BE2C (cell line): ENCODE results near the gene MCMBP.
"Not testable (repeated sequence)": the region's sequence is repeated elsewhere in the genome, so short reads cannot be mapped to it uniquely, and the experiment has no call there.

Experiments
- DNase-seq: peaks from one replicate; pipeline ENCODE4 v3.0.0-alpha.2; 2020
- H3K27me3 ChIP-seq: fragments of 250-450 bp; sonication (Bioruptor Pico); 2 replicates; pipeline ENCODE4 v1.5.1; 2020; ENCODE audit warnings: mild to moderate bottlenecking
- H3K36me3 ChIP-seq: fragments of 250-450 bp; sonication (Bioruptor Pico); 2 replicates; pipeline ENCODE4 v1.5.1; 2020; ENCODE audit warnings: mild to moderate bottlenecking
- H3K4me1 ChIP-seq: fragments of 250-450 bp; sonication (Bioruptor Pico); 2 replicates; pipeline ENCODE4 v1.5.1; 2020
- H3K4me3 ChIP-seq: 2 replicates; pipeline ENCODE4 v1.5.1; 2011; ENCODE audit warnings: low read depth, low read length
- H3K9me3 ChIP-seq: fragments of 250-450 bp; sonication (Bioruptor Pico); 2 replicates; pipeline ENCODE4 v1.5.1; 2020
- CTCF ChIP-seq: IDR thresholded peaks from 2 replicates; pipeline ENCODE4 v1.5.1; 2012; ENCODE audit warnings: mild to moderate bottlenecking, low read depth, low read length

The MCMBP gene

GRCh38 chr10:119796039-119796438 lies 76.6 kb downstream of the MCMBP start:
- DNase-seq = no peak
- Histone ChIP-seq H3K36me3 (no peaks in the 10 kb centered on the region), H3K4me1 (no peaks in the 10 kb centered on the region), H3K4me3 (no peak overlapping the region), H3K27me3 (no peaks in the 10 kb centered on the region), H3K9me3 (no peaks in the 10 kb centered on the region)
- TF ChIP-seq CTCF = no peak

DNA sequence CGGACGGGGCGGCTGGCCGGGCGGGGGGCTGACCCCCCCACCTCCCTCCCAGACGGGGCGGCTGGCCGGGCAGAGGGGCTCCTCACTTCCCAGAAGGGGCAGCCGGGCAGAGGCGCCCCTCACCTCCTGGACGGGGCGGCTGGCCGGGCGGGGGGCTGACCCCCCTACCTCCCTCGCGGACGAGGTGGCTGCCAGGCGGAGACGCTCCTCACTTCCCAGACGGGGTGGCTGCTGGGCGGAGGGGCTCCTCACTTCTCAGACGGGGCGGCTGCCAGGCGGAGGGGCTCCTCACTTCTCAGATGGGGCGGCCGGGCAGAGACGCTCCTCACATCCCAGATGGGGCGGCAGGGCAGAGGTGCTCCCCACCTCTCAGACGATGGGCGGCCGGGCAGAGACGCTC lies 77.5 kb downstream of the MCMBP start:
- H3K36me3 ChIP-seq, H3K4me3 ChIP-seq, H3K27me3 ChIP-seq, H3K9me3 ChIP-seq, DNase-seq, H3K4me1 ChIP-seq: not testable (repeated sequence)

DNA sequence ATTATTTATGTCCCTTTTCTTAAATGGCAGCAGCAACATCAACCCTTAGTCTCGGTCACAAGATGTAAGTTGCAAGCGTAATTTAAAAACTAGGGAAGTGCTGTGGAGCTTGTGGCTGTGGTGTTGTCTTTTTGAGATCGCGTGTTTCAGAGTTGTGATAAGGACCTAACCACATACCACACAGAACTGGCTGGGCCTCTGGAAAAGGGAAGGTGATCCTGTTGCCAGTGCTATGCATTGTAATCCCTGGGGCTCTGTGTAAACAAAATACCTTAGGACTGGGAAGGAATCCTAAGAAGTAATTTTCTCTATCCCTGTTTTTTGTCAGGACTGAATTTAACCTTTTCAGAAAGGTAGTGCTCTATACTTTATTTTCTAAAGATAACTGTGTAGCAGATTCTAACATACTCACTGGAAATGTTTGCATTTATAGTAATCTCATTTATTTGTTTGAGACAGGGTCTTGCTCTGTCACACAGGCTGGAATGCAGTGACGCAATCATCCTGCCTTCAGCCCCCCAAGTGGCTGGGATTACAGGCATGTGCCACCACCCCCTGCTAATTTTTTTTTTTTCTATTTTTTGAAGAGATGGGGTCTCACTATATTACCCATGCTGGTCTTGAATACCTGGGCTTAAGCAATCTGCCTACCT lies 86.4 kb downstream of the MCMBP start:
- Histone ChIP-seq H3K27me3 (no peaks in the 10 kb centered on the region), H3K4me3 (no peak overlapping the region), H3K36me3 (no peaks in the 10 kb centered on the region), H3K4me1 (0 out of 2 replicates have a peak, but pooled peaks cover 2% of the 10 kb centered on the region), H3K9me3 (no peaks in the 10 kb centered on the region)
- DNase-seq = no peak
- TF ChIP-seq CTCF = no peak

DNA sequence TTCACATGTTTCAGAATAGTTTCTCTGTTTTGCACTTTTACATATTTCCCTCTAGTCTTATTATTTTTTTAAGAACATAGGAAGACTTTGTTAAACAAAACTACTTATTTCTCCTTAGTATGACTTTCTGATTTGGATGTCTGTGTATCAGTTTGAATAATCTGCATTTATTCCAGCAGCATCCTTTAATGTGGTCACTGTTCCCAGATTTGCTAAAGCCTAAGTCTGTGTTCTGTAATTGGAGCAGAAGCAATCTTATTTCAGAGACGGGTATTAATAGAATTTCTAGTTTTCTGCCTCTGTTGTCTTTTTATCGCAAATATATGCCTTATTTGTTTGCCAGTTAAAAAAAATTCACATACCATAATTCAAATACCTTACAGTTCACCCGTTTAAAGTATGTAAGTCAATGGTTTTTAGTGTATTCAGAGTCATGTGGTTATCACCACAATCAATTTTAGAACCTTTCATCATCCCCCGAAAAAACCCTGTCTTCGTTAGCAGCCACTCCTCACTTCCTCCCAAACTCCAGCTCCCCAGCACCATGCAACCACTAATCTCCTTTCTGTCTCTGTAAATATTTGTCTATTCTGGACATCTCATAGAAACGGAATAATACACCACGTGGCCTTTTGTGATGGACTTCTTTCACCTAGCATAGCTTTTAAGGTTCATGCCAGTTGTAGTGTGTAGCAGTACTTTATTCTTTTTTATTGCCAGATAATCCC lies 88.1 kb downstream of the MCMBP start:
- Histone ChIP-seq H3K36me3 (no peaks in the 10 kb centered on the region), H3K27me3 (no peaks in the 10 kb centered on the region), H3K9me3 (no peaks in the 10 kb centered on the region), H3K4me1 (0 out of 2 replicates have a peak, but pooled peaks cover 2% of the 10 kb centered on the region), H3K4me3 (no peak overlapping the region)
- no peak for DNase-seq
- no peak for TF ChIP-seq CTCF

DNA sequence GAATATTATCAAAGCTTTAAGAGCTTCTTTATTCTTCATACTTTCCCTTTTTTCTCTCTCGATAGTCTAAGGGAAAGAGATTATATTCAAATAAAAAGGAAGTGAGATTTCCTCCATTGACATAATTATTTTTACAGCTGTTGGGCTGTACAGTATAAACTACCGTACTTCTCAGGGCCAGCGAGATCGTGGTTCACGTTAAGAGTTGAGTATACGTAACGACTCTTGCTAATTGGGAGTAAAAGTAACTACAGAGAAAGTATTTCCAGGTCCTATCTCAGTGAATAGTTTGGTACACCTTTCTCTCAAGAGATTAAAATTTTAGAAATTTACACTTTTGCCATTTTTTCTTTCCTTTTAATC lies 89.0 kb downstream of the MCMBP start:
- H3K4me1 ChIP-seq = 0 out of 2 replicates have a peak, but pooled peaks cover 2% of the 10 kb centered on the region
- no peaks in the 10 kb centered on the region for H3K9me3 ChIP-seq
- H3K4me3 ChIP-seq = no peak overlapping the region
- no peaks in the 10 kb centered on the region for H3K36me3 ChIP-seq
- no peak for DNase-seq
- no peak for TF ChIP-seq CTCF
- H3K27me3 ChIP-seq = no peaks in the 10 kb centered on the region

- no peak for DNase-seq
- Histone ChIP-seq H3K36me3 (no peaks in the 10 kb centered on the region), H3K27me3 (no peaks in the 10 kb centered on the region), H3K4me3 (no peak overlapping the region), H3K9me3 (no peaks in the 10 kb centered on the region), H3K4me1 (0 out of 2 replicates have a peak, but pooled peaks cover 2% of the 10 kb centered on the region)
- no peak for TF ChIP-seq CTCF
Observed at GRCh38 chr10:119782981-119783664, 89.5 kb downstream of the MCMBP start.
